SK-N-SH (cell line): ENCODE measurements around the gene CRISPLD2. TPM values are rescaled to one million over a fixed set of nuclear protein-coding genes. Genes with fewer than 3 reads are reported as not detected.

Experiments
- CTCF ChIA-PET: fragments of 300-600, 350-600 bp; formaldehyde crosslinking; extraction: SDS; loops from one replicate; lab custom pipeline; 2021; lab: Yijun Ruan, JAX
- POLR2A ChIA-PET: fragments of 350-600 bp; sonication (Branson Sonifier 250); formaldehyde crosslinking; extraction: SDS; loops from one replicate; lab custom pipeline; 2020; ENCODE audit warnings: antibody characterized with exemption, inconsistent platforms; lab: Yijun Ruan, JAX
- DNase-seq: peaks from one replicate; pipeline ENCODE4 v3.0.0; 2012
- H2AFZ ChIP-seq: fragments of 200-600 bp; sonication (generic); 2 replicates; pipeline ENCODE4 v1.8.1; 2016; ENCODE audit warnings: antibody characterized with exemption, mild to moderate bottlenecking, low read depth
- H3F3A ChIP-seq: fragments of 200-600 bp; sonication (generic); replicated peaks from 2 replicates; pipeline ENCODE3; 2016; ENCODE audit warnings: antibody characterized with exemption, mild to moderate bottlenecking; ENCODE audit not compliant: insufficient read depth
- H3K27ac ChIP-seq, 2 experiments: fragments of 200-500 bp in 1 of 2; fragments of 200-600 bp in 1 of 2; sonication (Bioruptor generic) in 1 of 2; sonication (generic), shearing (Covaris generic) in 1 of 2; 2 replicates each; pipeline versions ENCODE4 v1.5.1 to v1.6.1; 2014 to 2016; ENCODE audit warnings: low read depth in 2 of 2, inconsistent platforms in 1 of 2, low read length in 1 of 2, mild to moderate bottlenecking in 1 of 2, mixed read lengths in 1 of 2
- H3K27me3 ChIP-seq: fragments of 200-600 bp; sonication (generic), shearing (Covaris generic); 2 replicates; pipeline ENCODE4 v1.6.1; 2016; ENCODE audit warnings: mixed run types; ENCODE audit not compliant: insufficient read depth
- H3K36me3 ChIP-seq, 2 experiments: fragments of 200-500 bp in 1 of 2; fragments of 200-600 bp in 1 of 2; sonication (Bioruptor generic) in 1 of 2; sonication (generic) in 1 of 2; replicated peaks in 1 of 2; 2 replicates each; pipeline versions ENCODE3 to v1.5.1; 2014 to 2016; ENCODE audit warnings: low read length in 1 of 2, mild to moderate bottlenecking in 1 of 2; ENCODE audit not compliant: insufficient read depth in 2 of 2, control insufficient read depth in 1 of 2
- H3K4me1 ChIP-seq, 2 experiments: fragments of 200-500 bp in 1 of 2; fragments of 200-600 bp in 1 of 2; sonication (Bioruptor generic) in 1 of 2; sonication (generic), shearing (Covaris generic) in 1 of 2; 2 replicates each; pipeline versions ENCODE4 v1.5.1 to v1.6.1; 2014 to 2016; ENCODE audit warnings: low read depth in 1 of 2, low read length in 1 of 2, mixed run types in 1 of 2; ENCODE audit not compliant: insufficient read depth in 2 of 2, control insufficient read depth in 1 of 2
- H3K4me2 ChIP-seq: fragments of 200-600 bp; sonication (generic), shearing (Covaris generic); 2 replicates; pipeline ENCODE4 v1.6.1; 2017; ENCODE audit warnings: mixed run types
- H3K4me3 ChIP-seq, 2 experiments: fragments of 200-500 bp in 1 of 2; fragments of 200-600 bp in 1 of 2; sonication (Bioruptor generic) in 1 of 2; sonication (generic), shearing (Covaris generic) in 1 of 2; 2 replicates each; pipeline versions ENCODE4 v1.5.1 to v1.8.1; 2014 to 2016; ENCODE audit warnings: low read depth in 2 of 2, inconsistent platforms in 1 of 2, low read length in 1 of 2, mild to moderate bottlenecking in 1 of 2, mixed read lengths in 1 of 2, moderate library complexity in 1 of 2
- H3K79me2 ChIP-seq: fragments of 200-600 bp; sonication (generic); 2 replicates; pipeline ENCODE4 v1.8.1; 2017; ENCODE audit warnings: mild to moderate bottlenecking; ENCODE audit not compliant: insufficient read depth
- H3K9ac ChIP-seq: fragments of 200-600 bp; sonication (generic); 2 replicates; pipeline ENCODE4 v1.6.1; 2017; ENCODE audit warnings: mixed run types
- H3K9me2 ChIP-seq: fragments of 200-600 bp; sonication (generic); 2 replicates; pipeline ENCODE4 v1.6.1; 2017; ENCODE audit warnings: mixed run types
- H3K9me3 ChIP-seq: fragments of 200-600 bp; sonication (generic); 2 replicates; pipeline ENCODE4 v1.6.1; 2017; ENCODE audit warnings: mixed run types, mild to moderate bottlenecking, moderate library complexity
- H4K20me1 ChIP-seq: fragments of 200-600 bp; sonication (generic); 2 replicates; pipeline ENCODE4 v1.6.1; 2017; ENCODE audit warnings: mild to moderate bottlenecking, mixed run types; ENCODE audit not compliant: insufficient read depth
- CTCF ChIP-seq: fragments of 200-600 bp; sonication (generic); IDR thresholded peaks from 2 replicates; pipeline ENCODE4 v1.6.1; 2017; ENCODE audit warnings: antibody characterized with exemption, mild to moderate bottlenecking, moderate library complexity
- ELF1 ChIP-seq: IDR thresholded peaks from 2 replicates; pipeline ENCODE4 v1.4.0; 2012
- FOSL2 ChIP-seq: IDR thresholded peaks from 2 replicates; pipeline ENCODE4 v1.4.0; 2012; ENCODE audit warnings: low read depth, mild to moderate bottlenecking, moderate library complexity, borderline replicate concordance
- GABPA ChIP-seq: IDR thresholded peaks from 2 replicates; pipeline ENCODE4 v1.4.0; 2012; ENCODE audit warnings: low read depth, mild to moderate bottlenecking
- GATA2 ChIP-seq: sonication (generic); formaldehyde crosslinking; IDR thresholded peaks from 2 replicates; pipeline ENCODE4 v1.5.0; 2020; ENCODE audit warnings: mild to moderate bottlenecking, missing genetic modification reagents
- IRF3 ChIP-seq: fragments of 150-350 bp; IDR thresholded peaks from 2 replicates; pipeline ENCODE4 v1.6.1; 2016; ENCODE audit warnings: mild to moderate bottlenecking, low read depth, low read length
- MAX ChIP-seq: IDR thresholded peaks from 2 replicates; pipeline ENCODE4 v1.4.0; 2012; ENCODE audit warnings: low read depth
- NFIC ChIP-seq: IDR thresholded peaks from 2 replicates; pipeline ENCODE4 v1.4.0; 2012; ENCODE audit warnings: borderline replicate concordance
- NRF1 ChIP-seq: IDR thresholded peaks from 2 replicates; pipeline ENCODE4 v1.6.1; 2012; ENCODE audit warnings: low read depth, mild to moderate bottlenecking, low read length
- RCOR1 ChIP-seq: fragments of 150-350 bp; IDR thresholded peaks from 2 replicates; pipeline ENCODE4 v1.6.1; 2017; ENCODE audit warnings: antibody characterized with exemption, low read length
- REST ChIP-seq: IDR thresholded peaks from 2 replicates; pipeline ENCODE4 v1.6.1; 2012; ENCODE audit warnings: mild to moderate bottlenecking, low read depth, low read length, moderate library complexity
- RXRA ChIP-seq: IDR thresholded peaks from 2 replicates; pipeline ENCODE4 v1.4.0; 2012; ENCODE audit warnings: low read depth, mild to moderate bottlenecking, borderline replicate concordance
- SIN3A ChIP-seq: IDR thresholded peaks from 2 replicates; pipeline ENCODE4 v1.6.1; 2012; ENCODE audit warnings: low read depth, mild to moderate bottlenecking, low read length, moderate library complexity, borderline replicate concordance
- SMC3 ChIP-seq: IDR thresholded peaks from 2 replicates; pipeline ENCODE4 v1.6.1; 2012; ENCODE audit warnings: low read depth, low read length, improper control_type of control experiment
- TCF12 ChIP-seq: IDR thresholded peaks from 2 replicates; pipeline ENCODE4 v1.4.0; 2012
- TEAD4 ChIP-seq: IDR thresholded peaks from 2 replicates; pipeline ENCODE4 v1.4.0; 2012; ENCODE audit warnings: mild to moderate bottlenecking, borderline replicate concordance; ENCODE audit not compliant: insufficient read depth
- USF1 ChIP-seq: IDR thresholded peaks from 2 replicates; pipeline ENCODE4 v1.4.0; 2012; ENCODE audit warnings: low read depth, borderline replicate concordance
- YY1 ChIP-seq: IDR thresholded peaks from 2 replicates; pipeline ENCODE4 v1.4.0; 2012; ENCODE audit warnings: low read depth, mild to moderate bottlenecking
- WGBS: methylation state at CpG from one replicate; pipeline ENCODE4 v1.1.6; 2017; ENCODE audit warnings: low lambda C conversion rate; 5-methylcytosine and 5-hydroxymethylcytosine counted together
- polyA plus RNA-seq, 3 experiments: library from polyadenylated mRNA; depleted of rRNA; stranded (reverse); fragments of >200 nt; gene quantifications; 2 replicates each; pipeline ENCODE4 v1.2.3, GENCODE V29; 2012

Gene CRISPLD2
- polyA plus RNA-seq, 1 of the 3 experiments (the other 2 are of a cell fraction), result 6.3 TPM

GRCh38 chr16:84804326-84804725, 15.5 kb upstream of the CRISPLD2 start:
- Histone ChIP-seq H3K36me3 (no peaks in the 10 kb centered on the region), H3K79me2 (no peaks in the 10 kb centered on the region), H3K4me2 (no peak overlapping the region), H3K4me3 (no peak overlapping the region), H3F3A (peaks cover 24% of the 10 kb centered on the region), H3K27me3 (no peaks in the 10 kb centered on the region), H3K27ac (no peak overlapping the region), H3K9ac (no peak overlapping the region), H4K20me1 (no peaks in the 10 kb centered on the region), H3K9me3 (no peaks in the 10 kb centered on the region), H3K4me1 (peaks cover 9 to 11% of the 10 kb centered on the region in 2 experiments; a peak in 2 of 4 replicates), H3K9me2 (no peaks in the 10 kb centered on the region), H2AFZ (no peak overlapping the region)
- POLR2A ChIA-PET, result interaction anchor here (0.7 kb wide), 1 partner anchor 305 kb away, joined by 3 read pairs; no protein-coding TSS in a partner anchor
- WGBS, result 98% methylated on average over 5 of the region's 10 CpGs
- DNase-seq, result no peak
- no peak for TF ChIP-seq NFIC
- TF ChIP-seq SMC3, result no peak
- TF ChIP-seq RCOR1, result no peak
- TF ChIP-seq CTCF, result no peak
- no peak for TF ChIP-seq YY1
- no peak for TF ChIP-seq SIN3A
- TF ChIP-seq GABPA, result no peak
- no peak for TF ChIP-seq GATA2 (CRISPR knock-in tag)
- no peak for TF ChIP-seq NRF1
- CTCF ChIA-PET, result interaction anchor here (1.0 to 1.5 kb wide), 3 partner anchors 78 to 166 kb away, joined by 3 to 4 read pairs (median 4); no protein-coding TSS in a partner anchor

- WGBS, result 12% methylated on average over 24 of the region's 26 CpGs
- ChIA-PET POLR2A (no interaction called here), CTCF (interaction anchor here (0.8 to 1.2 kb wide), 3 partner anchors 10 to 162 kb away, joined by 3 read pairs; no protein-coding TSS in a partner anchor)
- H3F3A ChIP-seq, result peaks cover 19% of the 10 kb centered on the region
- H3K9me3 ChIP-seq, result no peaks in the 10 kb centered on the region
- H2AFZ ChIP-seq, result peak overlapping the region; percentile 93
- H3K4me1 ChIP-seq, result peaks cover 9 to 11% of the 10 kb centered on the region in 2 experiments; a peak in 2 of 4 replicates
- H3K79me2 ChIP-seq, result no peaks in the 10 kb centered on the region
- peak overlapping the region in 1 of 2 experiments; percentile 46; a peak in 3 of 4 replicates for H3K4me3 ChIP-seq
- DNase-seq, result peak; percentile 86
- no peaks in the 10 kb centered on the region for H4K20me1 ChIP-seq
- H3K27me3 ChIP-seq, result no peaks in the 10 kb centered on the region
- peak overlapping the region; percentile 85 for H3K4me2 ChIP-seq
- no peaks in the 10 kb centered on the region for H3K36me3 ChIP-seq
- H3K9me2 ChIP-seq, result no peaks in the 10 kb centered on the region
- H3K27ac ChIP-seq, result peak overlapping the region; percentile 48 to 82
- H3K9ac ChIP-seq, result peak overlapping the region; percentile 40; the same call in 1 of the 2 replicates
- TF ChIP-seq USF1 (peak; percentile 21; the same call in 1 of the 2 replicates), MAX (peak; percentile 64), IRF3 (no peak), NFIC (peak; percentile 73; the same call in 1 of the 2 replicates), RXRA (peak; percentile 78), RCOR1 (no peak; the same call in 1 of the 2 replicates), REST (0 out of 2 replicates have a peak, but pooled peaks have one; percentile 3), TCF12 (peak; percentile 81), ELF1 (peak; percentile 71), FOSL2 (peak; percentile 69), TEAD4 (no peak; the same call in 1 of the 2 replicates)
Observed at GRCh38 chr16:84806256-84806889, 13.4 kb upstream of the CRISPLD2 start.
